IgD-negative memory B cell (primary cell): ENCODE results near the gene PIGU. TPM values are rescaled to one million over a fixed set of nuclear protein-coding genes. Genes with fewer than 3 reads are reported as not detected.
A peak's percentile ranks its signal among the peaks of the same experiment; 100 is the strongest.
"Not testable (repeated sequence)": the region's sequence is repeated elsewhere in the genome, so short reads cannot be mapped to it uniquely, and the experiment has no call there.

Experiments used
- H3K27ac Mint-ChIP-seq, 3 donors: one replicate each; pipeline ENCODE4 v1.8.0; 2020 to 2022; ENCODE audit warnings: mild to moderate bottlenecking in 3 of 3, mixed read lengths in 3 of 3, moderate library complexity in 1 of 3
- H3K27me3 Mint-ChIP-seq: one replicate; pipeline ENCODE4 v1.8.0; 2021; ENCODE audit warnings: mixed read lengths
- H3K36me3 Mint-ChIP-seq: one replicate; pipeline ENCODE4 v1.8.0; 2020; ENCODE audit warnings: mild to moderate bottlenecking, mixed read lengths
- H3K4me1 Mint-ChIP-seq, 3 donors: one replicate each; pipeline ENCODE4 v1.8.0; 2020 to 2022; ENCODE audit warnings: mixed read lengths in 3 of 3, mild to moderate bottlenecking in 1 of 3
- H3K4me3 Mint-ChIP-seq, 4 donors: one replicate each; pipeline ENCODE4 v1.8.0; 2020 to 2022; ENCODE audit warnings: mild to moderate bottlenecking in 4 of 4, mixed read lengths in 4 of 4, moderate library complexity in 3 of 4
- H3K9me3 Mint-ChIP-seq, 3 donors: one replicate each; pipeline ENCODE4 v1.8.0; 2020 to 2021; ENCODE audit warnings: mixed read lengths in 3 of 3, mild to moderate bottlenecking in 1 of 3
- polyA plus RNA-seq: library from polyadenylated mRNA; unstranded; fragments of 300-500 nt; fragmentation: Illumina TruSeq; gene quantifications from one replicate; pipeline ENCODE4 v1.2.3, GENCODE V29; 2021

PIGU gene
- polyA plus RNA-seq, 1 donor from 2014 or later, result 19.8 TPM

DNA sequence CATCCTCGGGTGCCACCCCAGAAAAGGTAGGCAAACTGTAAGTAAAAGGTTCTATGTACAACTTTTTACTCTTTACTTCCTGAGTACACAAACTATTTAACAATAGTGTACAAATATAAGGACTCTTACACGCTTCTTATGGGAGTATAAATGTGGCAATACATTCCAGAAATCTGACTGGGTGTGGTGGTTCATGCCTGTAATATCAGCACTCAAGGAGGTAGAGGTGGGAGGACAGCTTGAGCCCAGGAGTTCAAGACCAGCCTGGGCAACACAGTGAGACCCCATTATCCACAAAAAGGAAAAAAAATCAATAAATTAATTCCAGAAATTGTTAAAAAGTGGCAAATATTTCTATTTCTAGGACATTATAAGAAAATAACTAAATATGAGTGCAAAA is 48.9 kb downstream of the PIGU start:
- Mint-ChIP-seq H3K4me3 (no peak overlapping the region), H3K27me3 (no peaks in the 10 kb centered on the region), H3K9me3 (no peaks in the 10 kb centered on the region), H3K27ac (no peak overlapping the region), H3K4me1 (peaks cover 5 to 10% (median 6%) of the 10 kb centered on the region in 3 donors), H3K36me3 (peaks cover 12% of the 10 kb centered on the region)

DNA sequence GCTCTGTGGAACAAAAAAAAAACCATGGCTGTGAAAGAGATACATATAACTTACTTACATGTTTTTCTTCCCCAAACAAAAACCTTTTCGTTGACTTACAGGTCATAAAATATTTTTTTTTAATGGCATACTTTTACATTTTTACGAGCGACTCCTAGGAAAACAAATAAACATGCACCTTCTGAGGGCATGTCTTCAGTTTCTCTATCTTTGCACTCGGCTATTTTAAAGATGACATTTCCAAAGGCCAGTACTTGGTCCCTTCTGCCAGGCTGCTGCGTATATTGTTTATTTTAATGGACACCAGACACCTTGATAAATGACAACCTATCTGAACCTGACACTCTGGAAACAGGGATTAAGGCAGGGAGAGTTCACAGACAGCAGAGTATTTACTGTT is 49.4 kb downstream of the PIGU start:
- H3K4me1 Mint-ChIP-seq, result peaks cover 9 to 14% (median 9%) of the 10 kb centered on the region in 3 donors

DNA sequence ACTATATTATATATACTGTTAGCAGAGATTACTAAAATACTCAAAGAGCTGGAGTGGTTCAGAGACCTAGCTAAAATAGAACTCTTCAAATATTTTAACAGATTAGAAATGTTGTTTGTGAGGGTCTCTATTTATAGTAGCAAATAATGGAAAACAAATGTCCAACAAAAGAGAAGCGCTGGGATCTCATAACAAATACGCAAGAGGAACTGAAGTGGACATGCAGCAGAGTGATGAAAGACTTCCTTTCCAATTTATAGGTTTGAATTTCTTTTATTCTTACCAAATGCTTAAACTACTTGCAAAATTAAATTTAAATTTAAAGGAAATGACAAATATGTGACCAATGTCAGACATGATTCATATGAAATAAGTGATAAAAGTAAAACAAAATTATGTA is 49.9 kb downstream of the PIGU start:
- Mint-ChIP-seq H3K4me3 (no peak overlapping the region), H3K27ac (no peak overlapping the region), H3K27me3 (no peaks in the 10 kb centered on the region), H3K36me3 (peaks cover 8% of the 10 kb centered on the region), H3K4me1 (peaks cover 9 to 14% (median 9%) of the 10 kb centered on the region in 3 donors), H3K9me3 (no peaks in the 10 kb centered on the region)

More for the DNA sequence above, 49.4 kb downstream of the PIGU start:
- Mint-ChIP-seq H3K27ac (no peak overlapping the region), H3K9me3 (no peaks in the 10 kb centered on the region), H3K36me3 (peaks cover 10% of the 10 kb centered on the region), H3K4me3 (no peak overlapping the region), H3K27me3 (no peaks in the 10 kb centered on the region)

DNA sequence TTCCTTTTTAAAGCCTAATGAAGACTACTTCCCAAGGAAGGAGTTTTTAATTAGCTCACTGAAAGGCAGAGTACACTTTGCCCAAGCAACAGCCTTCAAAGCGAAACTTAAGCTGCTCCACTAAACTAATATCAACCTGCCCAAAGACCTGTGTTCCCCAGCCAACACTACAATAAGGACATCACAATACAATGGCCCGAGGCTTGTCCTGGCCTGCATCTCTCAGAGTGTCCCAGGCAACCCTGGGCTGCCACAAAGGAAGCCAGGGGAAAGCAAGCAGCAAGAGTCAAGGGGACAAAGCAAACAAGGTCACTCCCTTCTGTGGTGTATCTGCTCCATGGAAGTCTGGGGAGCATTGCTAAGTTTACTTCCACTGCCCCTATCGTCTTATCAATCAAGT is 52.3 kb downstream of the PIGU start:
- peaks cover 13% of the 10 kb centered on the region for H3K36me3 Mint-ChIP-seq

DNA sequence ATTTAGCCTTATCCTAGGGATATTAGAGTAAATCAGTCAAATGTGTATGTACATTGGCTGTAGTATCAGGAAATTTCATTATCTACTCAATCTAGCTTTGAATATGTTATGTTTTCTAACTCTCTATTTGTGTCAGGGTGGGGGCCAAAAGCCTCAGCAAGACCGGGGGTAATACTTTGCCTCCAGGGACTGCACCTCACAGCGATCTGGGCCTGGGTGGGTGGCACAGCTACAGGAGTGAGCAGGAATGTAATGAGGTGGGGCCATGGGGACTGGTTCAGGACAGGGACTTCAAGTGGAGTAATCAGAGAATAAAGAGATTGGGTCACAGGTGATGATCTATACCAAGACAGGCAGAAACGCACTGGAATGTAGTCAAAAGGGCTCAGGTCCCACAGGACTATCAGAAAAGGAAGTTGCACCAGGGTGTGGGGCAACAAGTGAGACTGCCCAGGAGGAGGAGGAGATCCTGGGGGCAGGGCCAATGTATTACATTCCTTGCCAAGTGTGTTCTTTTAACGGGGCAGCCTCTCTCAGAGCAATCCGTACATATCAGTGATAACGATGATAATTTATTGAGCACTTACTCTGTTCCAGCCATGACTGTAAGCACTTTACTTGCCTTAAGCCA is 54.0 kb downstream of the PIGU start:
- Mint-ChIP-seq H3K4me3 (peak overlapping the region in 1 of 4 donors; percentile 17), H3K4me1 (peaks cover 22 to 26% (median 25%) of the 10 kb centered on the region in 3 donors), H3K27me3 (no peaks in the 10 kb centered on the region), H3K36me3 (peaks cover 16% of the 10 kb centered on the region), H3K9me3 (peaks cover 0 to 2% (median 0%) of the 10 kb centered on the region in 3 donors), H3K27ac (peak overlapping the region; percentile 1 to 54 (median 49))

More for the DNA sequence above, 52.3 kb downstream of the PIGU start:
- no peaks in the 10 kb centered on the region for H3K9me3 Mint-ChIP-seq
- peaks cover 22 to 26% (median 23%) of the 10 kb centered on the region in 3 donors for H3K4me1 Mint-ChIP-seq
- H3K4me3 Mint-ChIP-seq, result no peak overlapping the region
- no peak overlapping the region for H3K27ac Mint-ChIP-seq
- H3K27me3 Mint-ChIP-seq, result no peaks in the 10 kb centered on the region

DNA sequence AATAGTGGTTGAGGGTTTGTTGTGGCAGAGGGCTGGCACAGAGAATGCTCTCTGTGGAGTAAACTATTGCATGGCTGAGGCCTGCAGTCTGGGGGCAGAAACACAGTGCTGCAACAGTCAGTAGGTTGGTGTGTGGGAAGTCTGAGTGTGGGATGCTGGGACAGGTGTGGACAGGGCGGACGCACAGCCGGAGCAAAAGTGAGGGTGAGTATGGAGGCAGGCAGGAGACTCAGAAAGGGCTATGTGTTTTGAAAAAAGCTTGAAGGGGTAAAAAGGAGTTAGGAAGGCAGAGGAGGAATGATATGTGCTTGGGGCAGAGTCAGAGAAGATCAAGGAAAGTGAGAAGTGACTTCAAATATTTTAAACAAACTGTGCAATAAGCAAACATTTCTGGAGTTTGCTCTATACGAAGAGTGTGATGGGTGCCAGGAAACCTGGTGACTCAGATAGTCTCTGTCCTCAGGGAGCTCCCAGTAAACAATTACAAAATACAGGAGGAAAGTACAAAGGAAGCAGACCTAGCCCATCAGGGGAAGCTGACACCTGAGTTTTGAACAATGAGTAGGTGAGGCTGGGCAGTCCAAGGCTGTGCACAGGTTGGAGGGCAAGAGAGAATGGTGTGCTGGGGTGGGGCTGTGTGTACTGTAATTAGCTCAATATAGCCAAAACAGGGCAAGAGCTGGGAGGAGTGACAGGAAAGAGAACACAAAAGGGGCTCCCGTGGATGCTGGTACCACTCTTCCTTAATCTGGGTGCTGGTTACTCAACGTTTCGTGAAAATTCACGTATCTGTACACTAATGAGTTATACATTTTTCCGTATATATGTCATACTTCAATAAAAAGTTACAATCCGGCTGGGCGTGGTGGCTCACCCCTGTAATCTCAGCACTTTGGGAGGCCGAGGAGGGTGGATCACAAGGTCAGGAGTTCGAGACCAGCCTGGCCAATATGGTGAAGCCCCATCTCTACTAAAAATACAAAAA is 55.2 kb downstream of the PIGU start:
- Mint-ChIP-seq H3K36me3 (peaks cover 16% of the 10 kb centered on the region), H3K27me3 (no peaks in the 10 kb centered on the region), H3K9me3 (peaks cover 0 to 9% (median 1%) of the 10 kb centered on the region in 3 donors), H3K27ac (peak overlapping the region; percentile 10 to 83 (median 44)), H3K4me1 (peaks cover 22 to 26% (median 25%) of the 10 kb centered on the region in 3 donors), H3K4me3 (peak overlapping the region in 1 of 4 donors; percentile 56)

DNA sequence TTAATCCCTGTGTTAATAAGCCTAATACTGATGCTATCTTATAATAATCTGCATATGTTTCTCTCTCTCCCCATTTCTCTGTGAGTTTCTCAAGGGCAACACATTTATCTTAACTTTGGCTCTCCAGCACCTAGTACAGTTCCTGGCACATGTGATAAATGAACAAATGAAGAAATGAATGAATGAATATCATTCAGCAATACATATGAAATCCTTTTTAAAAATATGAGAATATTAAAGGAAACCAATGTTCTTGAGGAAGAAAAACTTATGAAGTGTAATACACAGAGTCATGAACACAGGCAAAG is 55.9 kb downstream of the PIGU start:
- H3K36me3 Mint-ChIP-seq, result peaks cover 16% of the 10 kb centered on the region
- H3K4me3 Mint-ChIP-seq, result peak overlapping the region in 3 of 4 donors; percentile 34 to 62 (median 56)
- H3K9me3 Mint-ChIP-seq, result peaks cover 0 to 9% (median 1%) of the 10 kb centered on the region in 3 donors
- H3K27me3 Mint-ChIP-seq, result no peaks in the 10 kb centered on the region
- peaks cover 22 to 26% (median 25%) of the 10 kb centered on the region in 3 donors for H3K4me1 Mint-ChIP-seq
- peak overlapping the region in 1 of 3 donors; percentile 10 for H3K27ac Mint-ChIP-seq

DNA sequence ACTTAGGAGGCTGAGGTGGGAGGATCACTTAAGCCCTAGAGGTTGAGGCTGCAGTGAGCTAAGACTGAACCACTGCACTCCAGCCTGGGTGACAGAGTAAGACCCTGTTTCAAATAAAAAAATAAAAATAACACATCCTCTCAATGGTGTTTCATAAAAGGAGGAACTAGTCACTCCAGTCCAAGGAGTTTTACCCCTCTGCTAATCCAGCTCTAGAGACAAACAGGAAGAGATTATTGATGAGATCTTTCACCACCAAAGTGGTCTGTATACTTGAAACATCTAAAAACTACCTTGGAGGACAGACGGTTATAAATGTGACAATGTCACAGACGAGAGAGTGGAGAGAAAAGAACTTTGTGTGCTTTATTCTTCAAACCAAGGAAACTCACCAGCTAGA is 58.2 kb downstream of the PIGU start:
- Mint-ChIP-seq H3K9me3 (peaks cover 0 to 9% (median 1%) of the 10 kb centered on the region in 3 donors), H3K27ac (peak overlapping the region in 2 of 3 donors; percentile 3 to 78), H3K4me1 (peaks cover 22 to 25% (median 22%) of the 10 kb centered on the region in 3 donors), H3K27me3 (no peaks in the 10 kb centered on the region), H3K4me3 (peak overlapping the region in 2 of 4 donors; percentile 3 to 67), H3K36me3 (peaks cover 20% of the 10 kb centered on the region)

DNA sequence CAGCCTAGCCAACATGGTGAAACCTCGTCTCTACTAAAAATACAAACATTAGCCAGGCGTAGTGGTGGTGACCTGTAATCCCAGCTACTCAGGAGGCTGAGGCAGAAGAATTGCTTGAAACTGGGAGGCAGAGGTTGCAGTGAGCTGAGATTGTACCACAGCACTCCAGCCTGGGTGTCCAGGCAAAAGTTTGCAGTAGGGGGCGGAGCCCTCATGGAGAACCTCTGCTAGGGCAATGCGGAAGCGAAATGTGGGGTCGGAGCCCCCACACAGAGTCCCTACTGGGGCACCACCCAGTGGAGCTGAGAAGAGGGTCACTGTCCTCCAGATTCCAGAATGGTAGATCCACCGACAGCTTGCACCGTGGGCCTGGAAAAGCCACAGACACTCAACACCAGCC is 60.0 kb downstream of the PIGU start:
- peaks cover 19% of the 10 kb centered on the region for H3K36me3 Mint-ChIP-seq
- not testable (repeated sequence) for H3K27ac Mint-ChIP-seq, H3K4me3 Mint-ChIP-seq, H3K27me3 Mint-ChIP-seq, H3K9me3 Mint-ChIP-seq
- H3K4me1 Mint-ChIP-seq, result peaks cover 13 to 17% (median 17%) of the 10 kb centered on the region in 3 donors

DNA sequence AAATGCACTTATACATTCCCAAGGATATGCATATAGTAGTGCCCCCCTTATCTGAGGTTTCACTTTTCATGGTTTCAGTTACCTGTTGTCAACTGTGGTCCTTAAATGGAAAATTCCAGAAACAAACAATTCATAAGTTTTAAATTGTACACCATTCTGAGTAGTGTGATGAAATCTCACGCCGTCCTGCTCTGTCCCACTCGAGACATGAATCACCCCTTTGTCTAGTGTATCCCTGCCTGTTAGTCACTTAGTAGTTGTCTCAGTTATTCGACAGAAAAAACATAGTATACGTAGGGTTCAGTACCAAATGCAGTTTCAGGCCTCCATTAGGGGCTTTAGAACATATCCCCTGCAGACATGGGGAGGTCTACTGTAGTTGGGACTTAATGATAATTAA is 61.4 kb downstream of the PIGU start:
- H3K36me3 Mint-ChIP-seq, result peaks cover 14% of the 10 kb centered on the region
- H3K4me1 Mint-ChIP-seq, result peaks cover 2 to 9% (median 7%) of the 10 kb centered on the region in 3 donors
- no peak overlapping the region for H3K27ac Mint-ChIP-seq
- H3K27me3 Mint-ChIP-seq, result no peaks in the 10 kb centered on the region
- peaks cover 0 to 9% (median 1%) of the 10 kb centered on the region in 3 donors for H3K9me3 Mint-ChIP-seq
- no peak overlapping the region for H3K4me3 Mint-ChIP-seq

DNA sequence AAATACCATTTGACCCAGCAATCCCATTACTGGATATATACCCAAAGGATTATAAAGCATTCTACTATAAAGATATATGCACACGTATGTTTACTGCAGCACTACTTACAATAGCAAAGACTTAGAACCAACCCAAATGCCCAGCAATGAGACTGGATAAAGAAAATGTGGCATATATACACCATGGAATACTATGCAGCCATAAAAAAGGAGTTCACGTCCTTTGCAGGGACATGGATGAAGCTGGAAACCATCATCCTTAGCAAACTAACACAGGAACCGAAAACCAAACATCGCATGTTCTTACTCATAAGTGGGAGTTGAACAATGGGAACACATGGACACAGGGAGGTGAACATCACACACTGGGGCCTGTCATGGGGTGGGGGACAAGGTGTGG is 64.9 kb downstream of the PIGU start:
- not testable (repeated sequence) for H3K4me3 Mint-ChIP-seq, H3K9me3 Mint-ChIP-seq, H3K27me3 Mint-ChIP-seq, H3K27ac Mint-ChIP-seq
- Mint-ChIP-seq H3K4me1 (peaks cover 10 to 15% (median 12%) of the 10 kb centered on the region in 3 donors), H3K36me3 (peaks cover 14% of the 10 kb centered on the region)

DNA sequence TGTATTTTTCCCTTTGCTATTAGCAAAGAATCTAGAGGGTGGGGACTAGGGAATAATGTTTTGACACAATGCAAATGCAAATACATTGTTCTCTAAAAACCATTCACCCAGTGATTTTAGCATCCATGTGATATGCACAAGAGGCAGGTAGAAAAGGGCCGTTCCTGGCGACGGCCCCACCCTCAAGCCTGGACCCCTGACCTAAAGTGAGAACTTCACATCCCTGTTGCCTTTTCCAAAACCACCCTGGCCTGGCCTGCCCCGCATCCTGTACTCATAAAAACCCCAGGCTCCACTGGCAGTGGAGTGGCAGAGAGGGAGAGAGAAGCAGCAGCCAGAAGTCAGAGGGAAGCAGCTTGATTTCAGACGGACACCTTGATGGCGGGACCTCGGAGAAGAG is 69.8 kb downstream of the PIGU start:
- Mint-ChIP-seq H3K4me1 (peaks cover 11 to 12% (median 11%) of the 10 kb centered on the region in 3 donors), H3K36me3 (peaks cover 9% of the 10 kb centered on the region), H3K27me3 (no peaks in the 10 kb centered on the region), H3K4me3 (no peak overlapping the region), H3K9me3 (no peaks in the 10 kb centered on the region), H3K27ac (no peak overlapping the region)

DNA sequence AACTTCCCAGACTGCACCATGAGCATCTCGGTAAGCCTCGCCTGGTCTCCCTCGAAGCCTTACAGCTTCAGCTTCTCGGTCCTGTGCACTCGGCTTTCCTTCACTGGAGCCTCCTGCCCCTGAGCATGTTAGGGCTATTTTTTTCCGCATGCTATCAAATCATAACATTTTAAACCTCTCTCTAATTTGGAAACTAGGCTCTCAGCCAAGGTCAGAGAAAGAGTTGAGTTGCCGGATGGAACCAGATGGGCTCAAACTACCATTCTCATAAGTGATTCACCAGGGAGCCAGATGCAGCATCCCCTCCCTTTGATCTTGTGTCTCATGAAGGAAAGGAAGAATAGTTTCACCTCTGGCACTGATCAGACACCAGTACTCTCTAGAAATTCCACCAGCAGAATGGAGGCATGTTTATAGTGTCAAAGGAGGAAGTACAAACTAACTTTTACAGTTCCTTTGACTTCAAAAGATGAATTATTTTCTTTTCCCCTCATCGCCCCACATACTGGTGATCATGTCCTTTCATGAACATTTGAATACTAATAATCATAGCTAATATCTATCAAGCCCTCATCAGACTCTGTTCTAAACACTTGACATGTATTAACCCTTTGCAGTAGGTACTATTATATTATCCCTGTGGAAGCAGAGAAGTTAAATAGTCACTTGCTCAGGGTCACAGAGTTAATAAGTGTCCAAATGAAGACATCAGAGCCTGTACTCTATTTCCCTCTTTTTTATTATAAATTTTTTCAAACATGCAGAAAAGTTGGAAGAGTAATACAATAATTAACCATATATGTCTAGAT is 71.7 kb downstream of the PIGU start:
- Mint-ChIP-seq H3K27me3 (no peaks in the 10 kb centered on the region), H3K36me3 (peaks cover 9% of the 10 kb centered on the region), H3K27ac (no peak overlapping the region), H3K4me1 (peaks cover 6 to 9% (median 8%) of the 10 kb centered on the region in 3 donors), H3K9me3 (no peaks in the 10 kb centered on the region), H3K4me3 (no peak overlapping the region)

DNA sequence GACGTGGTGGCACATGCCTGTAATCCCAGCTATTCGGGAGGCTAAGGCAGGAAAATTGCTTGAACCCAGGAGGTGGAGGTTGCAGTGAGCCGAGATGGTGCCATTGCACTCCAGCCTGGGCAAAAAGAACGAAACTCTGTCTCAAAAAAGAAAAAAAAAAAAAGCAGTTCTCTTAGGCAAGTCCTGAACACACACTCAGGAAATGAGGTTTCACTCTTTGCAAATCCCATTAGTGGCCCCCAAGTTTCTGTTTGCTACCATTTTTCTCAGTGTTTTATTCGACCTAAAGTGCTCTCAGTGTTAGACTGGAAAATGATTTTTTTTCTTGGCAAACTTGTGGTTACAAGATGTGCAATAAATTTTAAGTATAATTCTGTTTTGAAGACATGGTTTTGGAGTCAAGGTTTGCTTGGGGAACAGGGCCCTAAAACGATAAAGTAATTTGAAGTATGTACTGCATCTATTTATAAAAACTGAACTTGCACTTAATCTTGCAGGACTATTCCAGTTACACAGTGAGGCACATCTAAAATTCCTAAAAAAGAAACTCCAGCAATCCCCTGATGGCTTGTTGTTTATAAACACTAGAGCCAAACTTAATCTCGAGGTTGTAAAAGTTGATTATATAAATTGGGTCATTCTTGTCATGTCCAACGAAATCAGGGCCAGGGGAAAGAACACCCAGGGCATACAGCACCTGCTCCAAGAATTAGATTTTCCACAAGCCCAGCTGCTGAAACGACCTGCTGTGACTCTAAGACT is 75.8 kb downstream of the PIGU start:
- Mint-ChIP-seq H3K36me3 (peaks cover 2% of the 10 kb centered on the region), H3K27me3 (no peaks in the 10 kb centered on the region), H3K27ac (peak overlapping the region in 1 of 3 donors; percentile 39), H3K4me3 (no peak overlapping the region), H3K4me1 (no peaks in the 10 kb centered on the region), H3K9me3 (no peaks in the 10 kb centered on the region)
